Measurements from ENCODE around the gene AUTS2. TPM values are rescaled to one million over a fixed set of nuclear protein-coding genes. Genes with fewer than 3 reads are reported as not detected.

Gene AUTS2
- total and polyA plus RNA-seq, 9 of the 15 experiments (the other 6 are each of a cell fraction or from before 2014, with no cell fraction given): 0.58 TPM; not detected in 8

GRCh38 chr7:70336536-70336935 is 738.3 kb downstream of the AUTS2 start:
- DNase-seq (ENCODE audit: extremely low read depth in 1 of 4, low spot score in 3 of 4): no peak
- Histone ChIP-seq H3K9me1 (ENCODE audit: control insufficient read depth, insufficient read depth, low read length) (no peaks in the 10 kb centered on the region), H3K4me2 (ENCODE audit: insufficient read depth, low read length) (no peak overlapping the region), H3K27me3 (ENCODE audit: control insufficient read depth in 2 of 2, insufficient read depth in 2 of 2, low read length in 2 of 2) (peaks cover 0 to 3% of the 10 kb centered on the region in 2 experiments; a peak in 1 of 5 replicates), H3K9ac (ENCODE audit: insufficient read depth in 1 of 2, low read depth in 2 of 2, low read length in 2 of 2) (no peak overlapping the region), H3K4me1 (replicated peaks in 1 of 2; ENCODE audit: control insufficient read depth in 2 of 2, insufficient read depth in 2 of 2, low read length in 2 of 2) (no peaks in the 10 kb centered on the region), H3K79me2 (ENCODE audit: control insufficient read depth, insufficient read depth, low read length) (no peaks in the 10 kb centered on the region), H3K9me3 (replicated peaks; ENCODE audit: control insufficient read depth, insufficient read depth, low read depth, low read length) (no peaks in the 10 kb centered on the region), H3K27ac (ENCODE audit: extremely low read depth, low read depth, low read length) (no peak overlapping the region), H3K4me3 (no peak overlapping the region), H4K20me1 (replicated peaks; ENCODE audit: control insufficient read depth, insufficient read depth, low read length) (no peaks in the 10 kb centered on the region), H2AFZ (ENCODE audit: low read depth, low read length) (no peak overlapping the region), H3K36me3 (ENCODE audit: control insufficient read depth, insufficient read depth, low read length) (no peaks in the 10 kb centered on the region)
- no TSS peak for BruUV-seq (replicated peaks)
- CTCF ChIA-PET (ENCODE audit: low intra/inter-chr PET ratio): no interaction called here
- POLR2A ChIA-PET: interaction anchor here (0.8 to 1.2 kb wide), 2 partner anchors 21 to 53 kb away, joined by 3 to 4 read pairs; no protein-coding TSS in a partner anchor
- in situ Hi-C loops (cut with MboI): no loop called here
- ATAC-seq: no peak
- 2% methylated on average over 3 of the region's 3 CpGs for WGBS (ENCODE audit: insufficient coverage, low coverage, missing lambda C conversion rate)
- TF ChIP-seq, protein P1, sequence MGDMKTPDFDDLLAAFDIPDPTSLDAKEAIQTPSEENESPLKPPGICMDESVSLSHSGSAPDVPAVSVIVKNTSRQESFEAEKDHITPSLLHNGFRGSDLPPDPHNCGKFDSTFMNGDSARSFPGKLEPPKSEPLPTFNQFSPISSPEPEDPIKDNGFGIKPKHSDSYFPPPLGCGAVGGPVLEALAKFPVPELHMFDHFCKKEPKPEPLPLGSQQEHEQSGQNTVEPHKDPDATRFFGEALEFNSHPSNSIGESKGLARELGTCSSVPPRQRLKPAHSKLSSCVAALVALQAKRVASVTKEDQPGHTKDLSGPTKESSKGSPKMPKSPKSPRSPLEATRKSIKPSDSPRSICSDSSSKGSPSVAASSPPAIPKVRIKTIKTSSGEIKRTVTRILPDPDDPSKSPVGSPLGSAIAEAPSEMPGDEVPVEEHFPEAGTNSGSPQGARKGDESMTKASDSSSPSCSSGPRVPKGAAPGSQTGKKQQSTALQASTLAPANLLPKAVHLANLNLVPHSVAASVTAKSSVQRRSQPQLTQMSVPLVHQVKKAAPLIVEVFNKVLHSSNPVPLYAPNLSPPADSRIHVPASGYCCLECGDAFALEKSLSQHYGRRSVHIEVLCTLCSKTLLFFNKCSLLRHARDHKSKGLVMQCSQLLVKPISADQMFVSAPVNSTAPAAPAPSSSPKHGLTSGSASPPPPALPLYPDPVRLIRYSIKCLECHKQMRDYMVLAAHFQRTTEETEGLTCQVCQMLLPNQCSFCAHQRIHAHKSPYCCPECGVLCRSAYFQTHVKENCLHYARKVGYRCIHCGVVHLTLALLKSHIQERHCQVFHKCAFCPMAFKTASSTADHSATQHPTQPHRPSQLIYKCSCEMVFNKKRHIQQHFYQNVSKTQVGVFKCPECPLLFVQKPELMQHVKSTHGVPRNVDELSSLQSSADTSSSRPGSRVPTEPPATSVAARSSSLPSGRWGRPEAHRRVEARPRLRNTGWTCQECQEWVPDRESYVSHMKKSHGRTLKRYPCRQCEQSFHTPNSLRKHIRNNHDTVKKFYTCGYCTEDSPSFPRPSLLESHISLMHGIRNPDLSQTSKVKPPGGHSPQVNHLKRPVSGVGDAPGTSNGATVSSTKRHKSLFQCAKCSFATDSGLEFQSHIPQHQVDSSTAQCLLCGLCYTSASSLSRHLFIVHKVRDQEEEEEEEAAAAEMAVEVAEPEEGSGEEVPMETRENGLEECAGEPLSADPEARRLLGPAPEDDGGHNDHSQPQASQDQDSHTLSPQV (IDR thresholded peaks at IDR 0.05): no peak
- no peak for FAIRE-seq
- intact Hi-C loops (cut with micrococcal nuclease): no loop called here
